GM18508 (cell line): Measurements from ENCODE around the gene PDZRN4.
"Not testable (repeated sequence)": the region's sequence is repeated elsewhere in the genome, so short reads cannot be mapped to it uniquely, and the experiment has no call there.

Experiments
- ATAC-seq: cut with Tn5 transposase; IDR thresholded peaks from one replicate; pipeline ENCODE4 v1.9.1; 2021; ENCODE audit warnings: moderate number of reproducible peaks; ENCODE audit not compliant: insufficient read depth, unreplicated experiment

The PDZRN4 gene

GRCh38 chr12:41606468-41607445 lies 418.6 kb downstream of the PDZRN4 start:
- ATAC-seq, result no peak

- ATAC-seq, result no peak
These were observed 424.9 kb downstream of the PDZRN4 start for GRCh38 chr12:41612892-41613557.

- not testable (repeated sequence) for ATAC-seq
These were observed 427.1 kb downstream of the PDZRN4 start for GRCh38 chr12:41615174-41615573.

DNA sequence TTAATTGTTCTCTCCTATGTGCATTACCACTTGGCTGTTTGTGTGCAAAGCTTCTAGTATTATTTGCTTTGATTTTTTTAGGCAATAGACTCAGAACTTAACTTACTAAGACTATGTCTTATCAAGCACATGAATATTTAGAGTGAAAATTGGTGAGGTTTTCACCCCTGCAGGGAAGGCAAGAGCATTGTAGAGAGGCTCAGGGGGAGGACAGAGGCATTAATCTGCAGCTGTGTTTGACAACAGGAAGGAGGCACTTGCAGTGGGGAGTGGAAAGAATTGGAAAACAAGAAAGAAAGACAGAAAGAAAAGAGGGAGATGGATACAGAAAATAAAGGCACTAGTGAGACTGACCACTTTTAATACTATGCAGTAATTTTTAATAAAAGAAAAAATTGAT lies 431.6 kb downstream of the PDZRN4 start:
- ATAC-seq, result no peak

DNA sequence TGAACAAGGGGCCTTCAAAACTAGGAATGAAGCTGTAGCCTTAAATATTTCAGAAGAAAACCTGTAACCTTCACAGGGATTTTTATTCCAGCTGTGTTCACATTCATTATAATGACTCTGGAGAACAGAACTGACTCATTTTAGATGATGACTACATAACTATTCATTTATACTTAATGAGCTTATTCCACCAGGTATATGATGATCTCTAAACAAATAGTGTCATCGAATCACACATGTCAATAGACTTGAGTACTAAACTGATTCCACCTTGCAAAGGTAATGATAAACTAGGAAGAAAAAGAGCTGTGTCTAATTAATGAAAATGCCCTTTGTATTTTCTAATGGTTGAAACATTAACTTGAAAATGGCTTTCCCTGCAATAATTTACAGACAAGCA lies 433.2 kb downstream of the PDZRN4 start:
- no peak for ATAC-seq
